HL-60 (cell line): ENCODE results near the gene DTHD1.

Experiments
- DNase-seq, 2 experiments: peaks; one replicate each; pipeline ENCODE4 v3.0.0-alpha.2; 2010 to 2020; ENCODE audit warnings: low read depth in 1 of 2, low spot score in 1 of 2
- H3K27ac ChIP-seq: fragments of 250-450 bp; sonication (Bioruptor Pico); replicated peaks from 2 replicates; pipeline ENCODE4 v1.5.1; 2020; ENCODE audit warnings: mild to moderate bottlenecking, moderate library complexity
- H3K27me3 ChIP-seq: fragments of 250-450 bp; sonication (Bioruptor Pico); 2 replicates; pipeline ENCODE4 v1.5.1; 2021; ENCODE audit warnings: mild to moderate bottlenecking, moderate library complexity; ENCODE audit not compliant: insufficient read depth, poor library complexity, severe bottlenecking
- H3K4me3 ChIP-seq: replicated peaks from 2 replicates; pipeline ENCODE4 v1.5.1; 2011; ENCODE audit warnings: mild to moderate bottlenecking, control low read depth, low read length; ENCODE audit not compliant: insufficient read depth
- CTCF ChIP-seq: IDR thresholded peaks from one replicate; pipeline ENCODE4 v1.5.1; 2011; ENCODE audit warnings: low read length, control low read depth, inconsistent platforms; ENCODE audit not compliant: insufficient read depth
- GABPA ChIP-seq: IDR thresholded peaks from 2 replicates; pipeline ENCODE4 v1.6.1; 2012; ENCODE audit warnings: low read depth
- POLR2AphosphoS5 ChIP-seq: IDR thresholded peaks from 2 replicates; pipeline ENCODE4 v1.6.1; 2012; ENCODE audit warnings: low read depth
- SPI1 ChIP-seq: IDR thresholded peaks from 2 replicates; pipeline ENCODE4 v1.6.1; 2012; ENCODE audit warnings: low read depth, mild to moderate bottlenecking, borderline replicate concordance
- TF ChIP-seq, protein P1 (sequence below): IDR thresholded peaks from 2 replicates; pipeline ENCODE4 v1.6.1; 2012; ENCODE audit warnings: low read depth; ENCODE audit not compliant: insufficient replicate concordance

Gene DTHD1

GRCh38 chr4:36251983-36252382, 29.4 kb upstream of the DTHD1 start:
- no peak overlapping the region for H3K4me3 ChIP-seq
- DNase-seq, result no peak
- no peak overlapping the region for H3K27ac ChIP-seq
- TF ChIP-seq, protein P1, sequence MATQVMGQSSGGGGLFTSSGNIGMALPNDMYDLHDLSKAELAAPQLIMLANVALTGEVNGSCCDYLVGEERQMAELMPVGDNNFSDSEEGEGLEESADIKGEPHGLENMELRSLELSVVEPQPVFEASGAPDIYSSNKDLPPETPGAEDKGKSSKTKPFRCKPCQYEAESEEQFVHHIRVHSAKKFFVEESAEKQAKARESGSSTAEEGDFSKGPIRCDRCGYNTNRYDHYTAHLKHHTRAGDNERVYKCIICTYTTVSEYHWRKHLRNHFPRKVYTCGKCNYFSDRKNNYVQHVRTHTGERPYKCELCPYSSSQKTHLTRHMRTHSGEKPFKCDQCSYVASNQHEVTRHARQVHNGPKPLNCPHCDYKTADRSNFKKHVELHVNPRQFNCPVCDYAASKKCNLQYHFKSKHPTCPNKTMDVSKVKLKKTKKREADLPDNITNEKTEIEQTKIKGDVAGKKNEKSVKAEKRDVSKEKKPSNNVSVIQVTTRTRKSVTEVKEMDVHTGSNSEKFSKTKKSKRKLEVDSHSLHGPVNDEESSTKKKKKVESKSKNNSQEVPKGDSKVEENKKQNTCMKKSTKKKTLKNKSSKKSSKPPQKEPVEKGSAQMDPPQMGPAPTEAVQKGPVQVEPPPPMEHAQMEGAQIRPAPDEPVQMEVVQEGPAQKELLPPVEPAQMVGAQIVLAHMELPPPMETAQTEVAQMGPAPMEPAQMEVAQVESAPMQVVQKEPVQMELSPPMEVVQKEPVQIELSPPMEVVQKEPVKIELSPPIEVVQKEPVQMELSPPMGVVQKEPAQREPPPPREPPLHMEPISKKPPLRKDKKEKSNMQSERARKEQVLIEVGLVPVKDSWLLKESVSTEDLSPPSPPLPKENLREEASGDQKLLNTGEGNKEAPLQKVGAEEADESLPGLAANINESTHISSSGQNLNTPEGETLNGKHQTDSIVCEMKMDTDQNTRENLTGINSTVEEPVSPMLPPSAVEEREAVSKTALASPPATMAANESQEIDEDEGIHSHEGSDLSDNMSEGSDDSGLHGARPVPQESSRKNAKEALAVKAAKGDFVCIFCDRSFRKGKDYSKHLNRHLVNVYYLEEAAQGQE, result no peak
- TF ChIP-seq CTCF, result no peak
- no peak for TF ChIP-seq SPI1
- TF ChIP-seq GABPA, result no peak
- no peak for TF ChIP-seq POLR2AphosphoS5
- no peaks in the 10 kb centered on the region for H3K27me3 ChIP-seq

DNA sequence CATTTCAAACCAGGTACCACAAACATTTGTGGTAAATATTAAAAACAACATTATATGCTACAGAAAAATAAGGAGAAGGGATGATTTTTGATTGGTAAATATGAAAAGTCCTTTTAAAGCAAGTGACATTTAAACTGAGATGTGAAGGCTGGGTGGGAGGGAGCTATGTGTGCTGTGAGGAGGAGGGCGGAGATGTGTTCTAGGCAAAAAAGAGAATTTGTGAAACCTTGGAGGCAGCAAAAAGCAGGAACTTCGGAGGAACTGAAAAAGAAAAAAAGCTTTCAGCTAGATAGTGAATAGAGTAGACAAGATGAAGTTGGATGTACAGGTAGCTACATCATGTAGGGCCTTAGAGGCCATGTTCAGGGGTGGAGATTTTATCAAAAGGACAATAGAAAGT, 27.0 kb upstream of the DTHD1 start:
- DNase-seq, result no peak
- no peak for TF ChIP-seq POLR2AphosphoS5
- TF ChIP-seq, protein P1, result no peak
- TF ChIP-seq GABPA, result no peak
- no peak for TF ChIP-seq CTCF
- no peak for TF ChIP-seq SPI1
- H3K27ac ChIP-seq, result peak overlapping the region; percentile 84; the same call in 1 of the 2 replicates
- H3K4me3 ChIP-seq, result no peak overlapping the region
- H3K27me3 ChIP-seq, result no peaks in the 10 kb centered on the region

DNA sequence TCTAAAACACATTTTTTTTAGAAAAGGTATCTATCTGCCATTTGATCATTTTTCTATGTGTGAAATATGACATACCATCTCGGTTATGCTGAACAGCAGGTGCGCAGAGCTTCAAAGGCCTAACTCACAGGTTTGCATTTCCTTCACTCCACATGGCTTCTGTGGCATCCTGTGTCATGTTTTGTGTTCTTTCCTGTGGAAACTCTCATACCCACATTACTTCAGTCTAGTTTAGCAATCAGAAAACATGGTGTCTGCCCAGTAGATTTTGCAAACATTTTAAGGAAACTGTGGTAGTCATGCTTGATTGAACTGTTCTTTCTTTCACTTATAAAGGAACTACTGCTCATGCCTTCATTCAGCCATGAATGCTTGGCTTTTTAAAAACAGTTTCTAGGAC, 25.8 kb upstream of the DTHD1 start:
- DNase-seq, result peak; percentile 48 to 74
- Histone ChIP-seq H3K27me3 (no peaks in the 10 kb centered on the region), H3K27ac (peak overlapping the region; percentile 84), H3K4me3 (no peak overlapping the region)
- no peak for TF ChIP-seq CTCF
- TF ChIP-seq POLR2AphosphoS5, result peak; percentile 75
- peak; percentile 21; the same call in 1 of the 2 replicates for TF ChIP-seq SPI1
- peak; percentile 17; the same call in 1 of the 2 replicates for TF ChIP-seq GABPA
- TF ChIP-seq, protein P1, result peak; percentile 33
